ENCODE results near the gene RIPK3.

Gene RIPK3

GRCh38 chr14:24369463-24369862 is 29.7 kb upstream of the RIPK3 start:
- DNase-seq (ENCODE audit: low spot score), result no peak
- peak overlapping the region; percentile 88 for H3K4me3 ChIP-seq
- TF ChIP-seq CTCF (IDR thresholded peaks at IDR 0.05), result no peak
- peak overlapping the region; percentile 97 to 99 for H3K27ac ChIP-seq

GRCh38 chr14:24368562-24369252 is 28.9 kb upstream of the RIPK3 start:
- DNase-seq (ENCODE audit: low spot score), result peak; percentile 83
- Histone ChIP-seq H3K27ac (peak overlapping the region; percentile 97 to 99), H3K4me3 (peak overlapping the region; percentile 88)
- no peak for TF ChIP-seq CTCF (IDR thresholded peaks at IDR 0.05)

GRCh38 chr14:24368212-24368561 is 28.4 kb upstream of the RIPK3 start:
- Histone ChIP-seq H3K4me3 (peak overlapping the region; percentile 88), H3K27ac (peak overlapping the region; percentile 97 to 99)
- no peak for DNase-seq (ENCODE audit: low spot score)
- TF ChIP-seq CTCF (IDR thresholded peaks at IDR 0.05), result no peak

- TF ChIP-seq CTCF (IDR thresholded peaks at IDR 0.05), result no peak
- DNase-seq (ENCODE audit: low spot score), result peak; percentile 94
- Histone ChIP-seq H3K27ac (peak within 1 kb of the TSS; percentile 97 to 99), H3K4me3 (peak within 1 kb of the TSS; percentile 88)
Observed at GRCh38 chr14:24367514-24368211, 27.9 kb upstream of the RIPK3 start, which contains the start of gene NFATC4. NFATC4 (plus strand) TSS chr14:24368184; CDS start chr14:24368341, 157 bp downstream.

- no peak for TF ChIP-seq CTCF (IDR thresholded peaks at IDR 0.05)
- peak overlapping the region; percentile 97 to 99 for H3K27ac ChIP-seq
- peak overlapping the region; percentile 88 for H3K4me3 ChIP-seq
- DNase-seq (ENCODE audit: low spot score), result peak; percentile 98
Observed at GRCh38 chr14:24366721-24367513, 27.1 kb upstream of the RIPK3 start.

- no peak for TF ChIP-seq CTCF (IDR thresholded peaks at IDR 0.05)
- DNase-seq (ENCODE audit: low spot score), result no peak
- Histone ChIP-seq H3K4me3 (peak overlapping the region; percentile 88), H3K27ac (peak overlapping the region; percentile 97 to 99)
Observed at GRCh38 chr14:24366413-24366720, 26.6 kb upstream of the RIPK3 start.

Measured in coronary artery (tissue), 2 donors.